ENCODE results near the gene PSMD8.

Gene PSMD8

DNA sequence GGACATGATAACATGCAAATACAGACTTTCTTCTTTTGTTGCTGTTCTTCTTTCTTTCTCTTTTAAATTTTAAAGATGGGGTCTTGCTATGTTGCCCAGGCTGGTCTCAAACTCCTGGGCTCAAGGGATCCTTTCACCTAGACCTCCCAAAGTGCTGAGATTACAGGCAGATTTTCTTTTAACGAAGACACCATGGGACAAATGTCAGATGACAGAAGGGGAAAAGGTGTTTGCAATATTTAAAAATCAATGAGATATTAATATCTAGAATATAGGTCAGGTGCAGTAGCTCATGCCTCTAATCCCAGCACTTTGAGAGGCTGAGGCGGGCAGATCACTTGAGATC is 55.4 kb downstream of the PSMD8 start:
- Histone ChIP-seq H3K27ac (no peak overlapping the region), H3K4me3 (no peak overlapping the region), H3K27me3 (peaks cover 0 to 46% of the 10 kb centered on the region in 2 donors), H3K36me3 (no peaks in the 10 kb centered on the region), H3K4me1 (peaks cover 0 to 6% (median 0%) of the 10 kb centered on the region in 4 donors), H3K9me3 (no peaks in the 10 kb centered on the region)
- intact Hi-C loops (cut with DNase I; ENCODE audit: low total_unique reads) = no loop called here
- DNase-seq = no peak
- TF ChIP-seq, protein P1, sequence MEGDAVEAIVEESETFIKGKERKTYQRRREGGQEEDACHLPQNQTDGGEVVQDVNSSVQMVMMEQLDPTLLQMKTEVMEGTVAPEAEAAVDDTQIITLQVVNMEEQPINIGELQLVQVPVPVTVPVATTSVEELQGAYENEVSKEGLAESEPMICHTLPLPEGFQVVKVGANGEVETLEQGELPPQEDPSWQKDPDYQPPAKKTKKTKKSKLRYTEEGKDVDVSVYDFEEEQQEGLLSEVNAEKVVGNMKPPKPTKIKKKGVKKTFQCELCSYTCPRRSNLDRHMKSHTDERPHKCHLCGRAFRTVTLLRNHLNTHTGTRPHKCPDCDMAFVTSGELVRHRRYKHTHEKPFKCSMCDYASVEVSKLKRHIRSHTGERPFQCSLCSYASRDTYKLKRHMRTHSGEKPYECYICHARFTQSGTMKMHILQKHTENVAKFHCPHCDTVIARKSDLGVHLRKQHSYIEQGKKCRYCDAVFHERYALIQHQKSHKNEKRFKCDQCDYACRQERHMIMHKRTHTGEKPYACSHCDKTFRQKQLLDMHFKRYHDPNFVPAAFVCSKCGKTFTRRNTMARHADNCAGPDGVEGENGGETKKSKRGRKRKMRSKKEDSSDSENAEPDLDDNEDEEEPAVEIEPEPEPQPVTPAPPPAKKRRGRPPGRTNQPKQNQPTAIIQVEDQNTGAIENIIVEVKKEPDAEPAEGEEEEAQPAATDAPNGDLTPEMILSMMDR (IDR thresholded peaks at IDR 0.05) = no peak

DNA sequence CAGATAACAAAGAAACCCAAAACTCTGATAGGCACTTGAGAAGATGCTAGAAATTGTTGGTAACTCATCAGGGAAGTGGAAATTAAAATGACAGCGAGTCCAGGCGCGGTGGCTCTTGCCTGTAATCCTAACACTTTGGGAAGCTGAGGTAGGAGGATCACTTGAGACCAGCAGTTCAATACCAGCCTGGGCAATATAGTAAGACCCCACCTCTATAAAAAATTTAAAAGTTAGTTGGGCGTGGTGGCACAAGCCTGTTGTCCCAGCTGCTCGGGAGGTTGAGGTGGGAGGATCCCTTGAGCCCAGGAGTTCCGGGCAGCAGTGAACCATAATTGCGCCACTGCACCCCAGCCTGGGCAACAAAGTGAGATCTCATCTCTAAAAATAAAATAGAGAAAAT is 56.6 kb downstream of the PSMD8 start:
- H3K9me3 ChIP-seq = no peaks in the 10 kb centered on the region
- H3K27me3 ChIP-seq = peaks cover 0 to 46% of the 10 kb centered on the region in 2 donors
- H3K4me3 ChIP-seq = no peak overlapping the region
- H3K4me1 ChIP-seq = peaks cover 0 to 6% (median 0%) of the 10 kb centered on the region in 4 donors
- H3K27ac ChIP-seq = no peak overlapping the region
- intact Hi-C loops (cut with DNase I; ENCODE audit: low total_unique reads) = no loop called here
- no peaks in the 10 kb centered on the region for H3K36me3 ChIP-seq
- TF ChIP-seq, protein P1 (IDR thresholded peaks at IDR 0.05) = no peak
- DNase-seq = no peak

DNA sequence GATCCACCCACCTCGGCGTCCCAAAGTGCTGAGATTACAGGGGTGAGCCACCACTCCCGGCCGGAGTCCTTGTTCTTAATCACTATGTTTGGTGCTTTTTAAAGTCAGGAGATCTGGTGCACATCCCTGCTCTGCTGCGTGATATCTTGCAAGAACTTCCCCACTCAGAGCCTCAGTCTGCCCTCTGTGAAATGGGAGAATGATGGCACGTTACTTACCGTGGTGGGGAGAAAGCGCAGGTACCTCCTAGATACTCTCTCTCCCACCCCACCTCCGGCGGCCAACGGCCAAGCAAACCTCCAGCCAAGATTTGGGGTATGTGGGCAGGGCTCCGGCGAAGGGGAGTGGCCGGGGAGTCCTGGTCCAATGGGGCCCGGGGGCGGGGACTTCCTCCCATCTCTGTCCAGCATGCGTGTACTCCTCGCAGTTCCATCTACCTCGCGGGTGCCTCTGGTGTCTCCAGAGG is 58.9 kb downstream of the PSMD8 start, which contains the start of gene RYR1:
TSS of gene RYR1 (plus strand) at position 424 of the 466 bp plus-strand sequence. CDS start 139 bp downstream, outside the sequence.
- TF ChIP-seq, protein P1 (IDR thresholded peaks at IDR 0.05) = no peak
- H3K27ac ChIP-seq = no peak within 1 kb of the TSS

More for the DNA sequence above, 58.9 kb downstream of the PSMD8 start, which contains the start of gene RYR1:
- intact Hi-C loops (cut with DNase I; ENCODE audit: low total_unique reads) = no loop called here
- Histone ChIP-seq H3K36me3 (no peaks in the 10 kb centered on the region), H3K9me3 (no peaks in the 10 kb centered on the region), H3K4me1 (peaks cover 0 to 6% (median 0%) of the 10 kb centered on the region in 4 donors), H3K27me3 (peaks cover 0 to 48% of the 10 kb centered on the region in 2 donors), H3K4me3 (peak within 1 kb of the TSS in 1 of 2 donors; percentile 14)
- peak; percentile 71 to 76 for DNase-seq

Data from tibial artery (tissue), 4 donors.